Mesodermal cell (in vitro differentiated cells): Measurements from ENCODE around the gene HSPA5.
"Not testable (repeated sequence)": the region's sequence is repeated elsewhere in the genome, so short reads cannot be mapped to it uniquely, and the experiment has no call there.

Experiments used
- H3K27ac ChIP-seq: 2 replicates; pipeline ENCODE4 v1.7.0; 2013; ENCODE audit warnings: mild to moderate bottlenecking, low read depth, low read length, moderate library complexity; ENCODE audit not compliant: severe bottlenecking
- H3K36me3 ChIP-seq: 2 replicates; pipeline ENCODE4 v1.7.1; 2013; ENCODE audit warnings: mild to moderate bottlenecking, low read length, moderate library complexity; ENCODE audit not compliant: control insufficient read depth, insufficient read depth
- H3K4me1 ChIP-seq: one replicate; pipeline ENCODE4 v1.7.1; 2013; ENCODE audit warnings: mild to moderate bottlenecking, low read length; ENCODE audit not compliant: insufficient read depth, control insufficient read depth, poor library complexity, severe bottlenecking
- H3K4me3 ChIP-seq: 2 replicates; pipeline ENCODE4 v1.7.0; 2013; ENCODE audit warnings: low read length, control low read depth, mild to moderate bottlenecking; ENCODE audit not compliant: insufficient read depth, poor library complexity, severe bottlenecking; ENCODE audit errors: extremely low read depth
- H3K9me3 ChIP-seq: 2 replicates; pipeline ENCODE4 v1.7.1; 2013; ENCODE audit warnings: mild to moderate bottlenecking, low read length, moderate library complexity; ENCODE audit not compliant: control insufficient read depth
- WGBS, 2 experiments: methylation state at CpG; one replicate each; pipeline ENCODE4 v1.1.5; 2013; ENCODE audit warnings: missing lambda C conversion rate in 2 of 2; ENCODE audit not compliant: insufficient coverage in 2 of 2; 5-methylcytosine and 5-hydroxymethylcytosine counted together

Gene HSPA5

GRCh38 chr9:125227761-125228160 is 13.4 kb downstream of the HSPA5 start:
- Histone ChIP-seq H3K4me3 (no peak overlapping the region), H3K9me3 (no peaks in the 10 kb centered on the region), H3K27ac (no peak overlapping the region), H3K4me1 (no peaks in the 10 kb centered on the region), H3K36me3 (peaks cover 35% of the 10 kb centered on the region)
- WGBS, 2 experiments, result 100% methylated on average over 1 to 5 of the region's 6 CpGs

GRCh38 chr9:125224858-125225257 is 16.3 kb downstream of the HSPA5 start:
- not testable (repeated sequence) for H3K9me3 ChIP-seq, H3K4me3 ChIP-seq, H3K27ac ChIP-seq, H3K4me1 ChIP-seq
- H3K36me3 ChIP-seq, result peaks cover 40% of the 10 kb centered on the region

- H3K4me1 ChIP-seq, result no peaks in the 10 kb centered on the region
- WGBS, 2 experiments, result 100% methylated on average over 2 of the region's 3 CpGs; no CpG with 5 or more reads in 1 of the 2 experiments
- peaks cover 51% of the 10 kb centered on the region for H3K36me3 ChIP-seq
- H3K4me3 ChIP-seq, result no peak overlapping the region
- H3K27ac ChIP-seq, result no peak overlapping the region
- no peaks in the 10 kb centered on the region for H3K9me3 ChIP-seq
Observed at GRCh38 chr9:125218621-125219020, 22.5 kb downstream of the HSPA5 start.

GRCh38 chr9:125214186-125214585 is 27.0 kb downstream of the HSPA5 start:
- H3K27ac ChIP-seq, result no peak overlapping the region
- H3K4me3 ChIP-seq, result no peak overlapping the region
- H3K36me3 ChIP-seq, result peaks cover 56% of the 10 kb centered on the region
- WGBS, 2 experiments, result 100% methylated on average over 3 to 5 of the region's 5 CpGs
- no peaks in the 10 kb centered on the region for H3K4me1 ChIP-seq
- H3K9me3 ChIP-seq, result no peaks in the 10 kb centered on the region

- Histone ChIP-seq H3K4me3 (no peak overlapping the region), H3K27ac (no peak overlapping the region), H3K4me1 (no peaks in the 10 kb centered on the region), H3K9me3 (no peaks in the 10 kb centered on the region), H3K36me3 (peaks cover 31% of the 10 kb centered on the region)
- WGBS, 2 experiments, result 91 to 100% methylated on average over 2 to 3 of the region's 3 CpGs
Observed at GRCh38 chr9:125204477-125204876, 36.7 kb downstream of the HSPA5 start.

- Histone ChIP-seq H3K4me1 (no peaks in the 10 kb centered on the region), H3K27ac (no peak overlapping the region), H3K4me3 (no peak overlapping the region), H3K36me3 (peaks cover 25% of the 10 kb centered on the region), H3K9me3 (no peaks in the 10 kb centered on the region)
- no CpG with 5 or more reads among the region's 1 CpG for WGBS, 2 experiments
Observed at GRCh38 chr9:125202846-125203618, 38.1 kb downstream of the HSPA5 start.

GRCh38 chr9:125200216-125201047 is 40.7 kb downstream of the HSPA5 start, which contains the start of gene RABEPK:
Gene RABEPK, plus strand, starts transcription at chr9:125200542. Its CDS starts 2,472 bp downstream, at chr9:125203014.
- 0 to 1% methylated on average over 35 to 47 of the region's 51 CpGs for WGBS, 2 experiments
- peak within 1 kb of the TSS; percentile 67 for H3K4me3 ChIP-seq
- peak within 1 kb of the TSS; percentile 87 for H3K27ac ChIP-seq
- peaks cover 12% of the 10 kb centered on the region for H3K36me3 ChIP-seq
- no peaks in the 10 kb centered on the region for H3K9me3 ChIP-seq
- H3K4me1 ChIP-seq, result no peaks in the 10 kb centered on the region

GRCh38 chr9:125195591-125195990 is 45.6 kb downstream of the HSPA5 start:
- H3K9me3 ChIP-seq, H3K4me3 ChIP-seq, H3K27ac ChIP-seq, H3K4me1 ChIP-seq, H3K36me3 ChIP-seq: not testable (repeated sequence)
- no CpG with 5 or more reads among the region's 1 CpG for WGBS, 2 experiments

GRCh38 chr9:125194466-125194865 is 46.7 kb downstream of the HSPA5 start:
- H3K4me1 ChIP-seq, H3K36me3 ChIP-seq, H3K9me3 ChIP-seq, H3K27ac ChIP-seq, H3K4me3 ChIP-seq: not testable (repeated sequence)
- 93 to 100% methylated on average over 3 to 5 of the region's 5 CpGs for WGBS, 2 experiments

GRCh38 chr9:125190361-125190801 is 50.8 kb downstream of the HSPA5 start:
- peaks cover 3% of the 10 kb centered on the region for H3K36me3 ChIP-seq
- H3K27ac ChIP-seq, result peak overlapping the region; percentile 92
- no peaks in the 10 kb centered on the region for H3K9me3 ChIP-seq
- WGBS, 2 experiments, result 78 to 79% methylated on average over 11 to 14 of the region's 14 CpGs
- peak overlapping the region; percentile 97 for H3K4me3 ChIP-seq
- H3K4me1 ChIP-seq, result no peaks in the 10 kb centered on the region
